Measurements from ENCODE around the gene SLC2A6. TPM values are rescaled to one million over a fixed set of nuclear protein-coding genes. Genes with fewer than 3 reads are reported as not detected.

Gene SLC2A6
- total RNA-seq, 1 experiment from 2014 or later, result 10.7 TPM

DNA sequence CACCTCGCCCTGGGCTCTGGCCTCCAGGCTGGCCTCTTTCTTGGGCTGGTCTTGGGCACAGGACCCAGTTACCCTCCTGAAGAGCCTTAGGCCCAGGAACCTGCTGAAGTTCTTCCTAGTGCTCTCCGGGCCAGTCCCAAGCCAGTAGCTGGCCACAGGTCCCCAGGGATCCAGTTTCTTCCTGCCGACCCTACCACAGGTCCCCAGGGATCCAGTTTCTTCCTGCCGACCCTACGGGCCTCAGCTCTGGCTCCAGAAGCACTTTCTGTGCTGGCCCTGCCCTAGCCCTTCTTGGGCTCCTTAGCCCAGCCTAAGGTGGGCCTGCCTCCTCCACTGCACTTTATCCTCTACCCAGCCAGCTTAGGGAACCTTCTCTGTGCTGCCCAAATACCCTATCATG lies 37.3 kb downstream of the SLC2A6 start:
- H3K9me2 ChIP-seq (ENCODE audit: insufficient read depth), result no peaks in the 10 kb centered on the region

DNA sequence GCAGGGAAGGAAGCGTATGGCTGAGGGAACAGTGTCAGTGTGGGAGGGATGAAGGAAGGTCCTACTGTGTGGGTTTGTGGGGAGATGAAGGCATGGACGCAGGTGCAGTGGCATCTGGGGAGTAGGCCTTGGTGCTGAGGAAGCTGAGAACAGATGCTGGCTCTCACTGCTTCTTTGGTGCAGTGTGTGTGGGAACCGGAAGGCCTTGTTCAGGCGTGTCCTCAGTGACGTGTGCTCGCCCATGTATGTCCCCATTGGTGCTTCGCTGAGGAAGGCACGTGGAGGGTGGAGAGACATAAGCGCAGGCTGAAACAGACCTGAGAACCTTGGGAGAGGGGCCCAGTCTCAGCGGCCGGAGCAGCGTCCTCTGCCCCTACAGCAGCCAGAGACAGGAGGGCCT lies 38.0 kb downstream of the SLC2A6 start:
- ChIA-PET POLR2A (no interaction called here), RAD21 (ENCODE audit: low non-redundant PET in 1 of 2, low total read pairs in 2 of 2, uncharacterized antibody in 2 of 2, unreplicated experiment in 2 of 2) (no interaction called here), CTCF (no interaction called here)
- H3K4me1 ChIP-seq (ENCODE audit: control insufficient read depth in 1 of 2, insufficient read depth in 2 of 2, low read length in 2 of 2), result no peaks in the 10 kb centered on the region
- DNase-seq (ENCODE audit: low read depth, low spot score) (no peak), ATAC-seq (no peak)
- no peak overlapping the region for H3K4me3 ChIP-seq (replicated peaks in 1 of 2; ENCODE audit: low read depth in 1 of 2, low read length in 2 of 2)
- no peaks in the 10 kb centered on the region for H3K9me3 ChIP-seq (ENCODE audit: control insufficient read depth in 1 of 2, insufficient read depth in 1 of 2, low read depth in 1 of 2, low read length in 2 of 2)
- H3K79me2 ChIP-seq (ENCODE audit: insufficient read depth, low read length), result no peaks in the 10 kb centered on the region
- H4K20me1 ChIP-seq (ENCODE audit: insufficient read depth), result no peaks in the 10 kb centered on the region
- no peak overlapping the region for H3K27ac ChIP-seq (ENCODE audit: low read depth, low read length)
- no TSS peak for BruUV-seq (replicated peaks)
- no peaks in the 10 kb centered on the region for H3K9me2 ChIP-seq (ENCODE audit: insufficient read depth)
- no peak overlapping the region for H2AFZ ChIP-seq (ENCODE audit: low read depth, low read length, poor library complexity, severe bottlenecking)
- intact Hi-C loops (cut with micrococcal nuclease), result no loop called here
- no peaks in the 10 kb centered on the region for H3K36me3 ChIP-seq (ENCODE audit: control insufficient read depth in 1 of 2, insufficient read depth in 2 of 2, low read length in 2 of 2)
- no peak overlapping the region for H3K4me2 ChIP-seq (ENCODE audit: low read length)
- H3K27me3 ChIP-seq (ENCODE audit: insufficient read depth, low read length), result no peaks in the 10 kb centered on the region
- no peak overlapping the region for H3K9ac ChIP-seq (ENCODE audit: low read length)
- TF ChIP-seq EZH2 (IDR thresholded peaks at IDR 0.05), result no peak
- TF ChIP-seq, protein P1, sequence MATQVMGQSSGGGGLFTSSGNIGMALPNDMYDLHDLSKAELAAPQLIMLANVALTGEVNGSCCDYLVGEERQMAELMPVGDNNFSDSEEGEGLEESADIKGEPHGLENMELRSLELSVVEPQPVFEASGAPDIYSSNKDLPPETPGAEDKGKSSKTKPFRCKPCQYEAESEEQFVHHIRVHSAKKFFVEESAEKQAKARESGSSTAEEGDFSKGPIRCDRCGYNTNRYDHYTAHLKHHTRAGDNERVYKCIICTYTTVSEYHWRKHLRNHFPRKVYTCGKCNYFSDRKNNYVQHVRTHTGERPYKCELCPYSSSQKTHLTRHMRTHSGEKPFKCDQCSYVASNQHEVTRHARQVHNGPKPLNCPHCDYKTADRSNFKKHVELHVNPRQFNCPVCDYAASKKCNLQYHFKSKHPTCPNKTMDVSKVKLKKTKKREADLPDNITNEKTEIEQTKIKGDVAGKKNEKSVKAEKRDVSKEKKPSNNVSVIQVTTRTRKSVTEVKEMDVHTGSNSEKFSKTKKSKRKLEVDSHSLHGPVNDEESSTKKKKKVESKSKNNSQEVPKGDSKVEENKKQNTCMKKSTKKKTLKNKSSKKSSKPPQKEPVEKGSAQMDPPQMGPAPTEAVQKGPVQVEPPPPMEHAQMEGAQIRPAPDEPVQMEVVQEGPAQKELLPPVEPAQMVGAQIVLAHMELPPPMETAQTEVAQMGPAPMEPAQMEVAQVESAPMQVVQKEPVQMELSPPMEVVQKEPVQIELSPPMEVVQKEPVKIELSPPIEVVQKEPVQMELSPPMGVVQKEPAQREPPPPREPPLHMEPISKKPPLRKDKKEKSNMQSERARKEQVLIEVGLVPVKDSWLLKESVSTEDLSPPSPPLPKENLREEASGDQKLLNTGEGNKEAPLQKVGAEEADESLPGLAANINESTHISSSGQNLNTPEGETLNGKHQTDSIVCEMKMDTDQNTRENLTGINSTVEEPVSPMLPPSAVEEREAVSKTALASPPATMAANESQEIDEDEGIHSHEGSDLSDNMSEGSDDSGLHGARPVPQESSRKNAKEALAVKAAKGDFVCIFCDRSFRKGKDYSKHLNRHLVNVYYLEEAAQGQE (IDR thresholded peaks at IDR 0.05; ENCODE audit: low read depth), result no peak
- no peak for TF ChIP-seq SIN3A (IDR thresholded peaks at IDR 0.05; ENCODE audit: low read depth)
- no peak for TF ChIP-seq EZH2phosphoT487 (IDR thresholded peaks at IDR 0.05; ENCODE audit: borderline replicate concordance)

More for the DNA sequence above, 37.3 kb downstream of the SLC2A6 start:
- no peak for DNase-seq (ENCODE audit: low read depth, low spot score)
- Histone ChIP-seq H3K27me3 (ENCODE audit: insufficient read depth, low read length) (no peaks in the 10 kb centered on the region), H3K4me1 (ENCODE audit: control insufficient read depth in 1 of 2, insufficient read depth in 2 of 2, low read length in 2 of 2) (no peaks in the 10 kb centered on the region), H2AFZ (ENCODE audit: low read depth, low read length, poor library complexity, severe bottlenecking) (no peak overlapping the region), H4K20me1 (ENCODE audit: insufficient read depth) (no peaks in the 10 kb centered on the region), H3K4me2 (ENCODE audit: low read length) (no peak overlapping the region), H3K36me3 (ENCODE audit: control insufficient read depth in 1 of 2, insufficient read depth in 2 of 2, low read length in 2 of 2) (no peaks in the 10 kb centered on the region), H3K4me3 (replicated peaks in 1 of 2; ENCODE audit: low read depth in 1 of 2, low read length in 2 of 2) (no peak overlapping the region), H3K27ac (ENCODE audit: low read depth, low read length) (no peak overlapping the region), H3K9ac (ENCODE audit: low read length) (no peak overlapping the region), H3K79me2 (ENCODE audit: insufficient read depth, low read length) (no peaks in the 10 kb centered on the region), H3K9me3 (ENCODE audit: control insufficient read depth in 1 of 2, insufficient read depth in 1 of 2, low read depth in 1 of 2, low read length in 2 of 2) (no peaks in the 10 kb centered on the region)
- no TSS peak for BruUV-seq (replicated peaks)
- CTCF ChIA-PET, result no interaction called here
- ATAC-seq, result no peak
- intact Hi-C loops (cut with micrococcal nuclease), result no loop called here
- TF ChIP-seq SRF (IDR thresholded peaks at IDR 0.05; ENCODE audit: low read depth), result no peak
- TF ChIP-seq YY1 (IDR thresholded peaks at IDR 0.05; ENCODE audit: extremely low read depth, insufficient replicate concordance, low read depth, low read length), result no peak
- TF ChIP-seq, protein P2, sequence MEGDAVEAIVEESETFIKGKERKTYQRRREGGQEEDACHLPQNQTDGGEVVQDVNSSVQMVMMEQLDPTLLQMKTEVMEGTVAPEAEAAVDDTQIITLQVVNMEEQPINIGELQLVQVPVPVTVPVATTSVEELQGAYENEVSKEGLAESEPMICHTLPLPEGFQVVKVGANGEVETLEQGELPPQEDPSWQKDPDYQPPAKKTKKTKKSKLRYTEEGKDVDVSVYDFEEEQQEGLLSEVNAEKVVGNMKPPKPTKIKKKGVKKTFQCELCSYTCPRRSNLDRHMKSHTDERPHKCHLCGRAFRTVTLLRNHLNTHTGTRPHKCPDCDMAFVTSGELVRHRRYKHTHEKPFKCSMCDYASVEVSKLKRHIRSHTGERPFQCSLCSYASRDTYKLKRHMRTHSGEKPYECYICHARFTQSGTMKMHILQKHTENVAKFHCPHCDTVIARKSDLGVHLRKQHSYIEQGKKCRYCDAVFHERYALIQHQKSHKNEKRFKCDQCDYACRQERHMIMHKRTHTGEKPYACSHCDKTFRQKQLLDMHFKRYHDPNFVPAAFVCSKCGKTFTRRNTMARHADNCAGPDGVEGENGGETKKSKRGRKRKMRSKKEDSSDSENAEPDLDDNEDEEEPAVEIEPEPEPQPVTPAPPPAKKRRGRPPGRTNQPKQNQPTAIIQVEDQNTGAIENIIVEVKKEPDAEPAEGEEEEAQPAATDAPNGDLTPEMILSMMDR (IDR thresholded peaks at IDR 0.05 in 2 of 3, conservative IDR thresholded peaks at IDR 0.05 in 1 of 3; ENCODE audit: borderline replicate concordance in 1 of 3, insufficient read depth in 1 of 3, low read depth in 2 of 3, low read length in 2 of 3), result no peak
- TF ChIP-seq, protein P3, sequence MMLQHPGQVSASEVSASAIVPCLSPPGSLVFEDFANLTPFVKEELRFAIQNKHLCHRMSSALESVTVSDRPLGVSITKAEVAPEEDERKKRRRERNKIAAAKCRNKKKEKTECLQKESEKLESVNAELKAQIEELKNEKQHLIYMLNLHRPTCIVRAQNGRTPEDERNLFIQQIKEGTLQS (IDR thresholded peaks at IDR 0.05), result no peak
- RAD21 ChIA-PET (ENCODE audit: low non-redundant PET in 1 of 2, low total read pairs in 2 of 2, uncharacterized antibody in 2 of 2, unreplicated experiment in 2 of 2), result no interaction called here
- POLR2A ChIA-PET, result no interaction called here

Data from HCT116 (cell line).